HG02763 (cell line): ENCODE data around the gene PCBP3.

Source experiments
- ATAC-seq: cut with Tn5 transposase; IDR thresholded peaks from one replicate; pipeline ENCODE4 v1.9.1; 2021; ENCODE audit warnings: mild to moderate bottlenecking, moderate library complexity; ENCODE audit not compliant: unreplicated experiment

Gene PCBP3

DNA sequence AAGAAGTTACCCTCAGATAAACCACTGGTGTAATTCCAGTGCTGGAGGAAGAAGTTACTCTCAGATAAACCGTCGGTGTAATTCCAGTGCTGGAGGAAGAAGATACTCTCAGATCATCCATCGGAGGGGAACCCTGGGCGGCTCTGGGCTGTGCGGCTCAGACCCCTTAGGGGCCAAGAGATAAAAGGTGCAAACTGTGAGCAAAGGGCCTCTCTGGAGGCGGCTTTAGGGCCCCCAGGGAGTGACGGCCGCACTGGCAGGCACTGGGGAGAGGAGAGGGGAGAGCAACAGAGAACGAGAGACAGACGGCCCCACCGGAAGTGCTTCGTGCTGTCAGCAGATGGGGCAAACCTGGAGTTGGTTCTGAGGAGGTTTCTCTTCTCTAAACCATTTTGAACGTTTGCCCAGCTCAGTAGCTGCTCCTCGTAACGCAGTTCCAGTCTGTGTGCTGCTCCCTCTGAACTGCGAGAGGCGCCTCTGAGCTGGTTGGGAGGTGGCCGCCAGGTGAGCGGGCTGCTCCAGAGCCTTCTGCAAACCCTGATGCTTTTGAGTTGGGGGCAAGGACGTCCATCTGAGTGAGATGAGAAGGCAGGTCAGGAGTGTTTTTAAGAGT lies 275.4 kb downstream of the PCBP3 start:
- ATAC-seq = no peak

DNA sequence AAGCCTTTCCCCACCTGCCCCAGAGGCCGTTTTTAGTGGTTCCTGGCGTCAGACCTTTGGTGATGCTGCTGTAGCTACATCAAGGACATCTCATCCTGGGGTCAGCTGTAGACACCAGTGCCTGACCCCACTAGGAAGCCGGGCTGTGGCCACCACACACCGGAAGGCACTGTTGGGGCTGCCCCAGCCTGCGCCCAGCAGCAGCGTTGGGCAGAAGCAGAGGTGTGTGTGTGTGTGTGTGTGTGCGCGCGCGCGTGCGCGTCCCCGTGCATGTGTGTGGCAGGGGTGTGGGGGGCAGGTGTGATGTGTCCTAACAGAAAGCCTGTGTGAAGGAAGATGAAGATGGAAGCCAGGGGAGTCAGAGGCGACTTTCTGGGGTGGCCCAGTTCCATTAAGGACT lies 276.1 kb downstream of the PCBP3 start:
- ATAC-seq = no peak

DNA sequence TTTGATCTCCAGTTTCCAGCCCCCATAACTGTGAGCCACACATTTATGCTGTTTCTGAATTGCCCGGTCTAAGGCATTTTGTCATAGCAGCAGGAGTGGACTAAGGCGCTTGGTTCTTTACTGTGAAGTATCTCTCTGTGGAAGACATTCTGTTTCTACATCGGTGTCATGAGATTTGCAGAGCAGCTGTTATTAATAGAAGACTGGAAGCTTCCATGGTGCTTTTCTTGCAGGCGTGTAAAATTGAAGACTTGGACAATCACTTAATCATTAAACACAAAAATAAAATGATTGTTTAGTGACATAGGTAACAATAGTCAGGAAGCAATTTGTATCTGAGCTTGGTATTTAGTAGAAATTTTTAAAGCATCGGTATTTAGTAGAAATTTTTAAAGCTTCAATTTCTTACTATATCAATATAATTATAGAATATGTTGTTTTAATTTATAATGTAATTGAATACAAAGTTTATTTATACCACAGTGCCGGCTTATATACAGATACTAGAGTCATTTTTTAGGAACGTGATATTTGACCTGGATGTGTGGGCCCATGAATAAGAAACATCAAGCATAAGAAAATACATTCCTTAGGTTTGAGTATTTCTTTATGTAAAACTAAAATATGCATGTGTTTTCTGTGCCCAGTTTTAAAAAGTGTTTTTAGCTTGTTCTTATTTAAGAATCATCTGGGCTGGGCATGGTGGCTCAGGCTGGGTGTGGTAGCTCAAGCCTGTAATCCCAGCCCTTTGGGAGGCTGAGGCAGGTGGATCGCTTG lies 277.5 kb downstream of the PCBP3 start:
- ATAC-seq = no peak

DNA sequence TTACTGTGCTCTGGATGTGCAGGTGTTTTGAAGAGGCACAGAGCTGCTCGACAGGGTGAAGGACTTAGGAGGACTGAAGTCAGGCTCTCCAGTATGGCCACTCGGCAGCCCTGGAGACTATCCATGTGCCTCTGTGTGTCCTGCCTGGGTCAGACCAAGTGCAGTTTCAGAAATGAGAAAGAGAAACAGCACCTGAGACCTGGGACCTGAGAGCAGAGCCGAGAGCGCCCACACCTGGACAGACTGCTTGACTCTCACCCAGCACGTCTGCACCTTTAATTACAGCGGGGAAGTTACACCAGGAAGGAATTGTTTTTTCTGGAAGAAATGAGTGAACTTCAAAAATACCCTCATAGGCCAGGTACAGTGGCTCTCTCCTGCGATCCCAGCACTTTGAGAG lies 278.4 kb downstream of the PCBP3 start:
- ATAC-seq = no peak

DNA sequence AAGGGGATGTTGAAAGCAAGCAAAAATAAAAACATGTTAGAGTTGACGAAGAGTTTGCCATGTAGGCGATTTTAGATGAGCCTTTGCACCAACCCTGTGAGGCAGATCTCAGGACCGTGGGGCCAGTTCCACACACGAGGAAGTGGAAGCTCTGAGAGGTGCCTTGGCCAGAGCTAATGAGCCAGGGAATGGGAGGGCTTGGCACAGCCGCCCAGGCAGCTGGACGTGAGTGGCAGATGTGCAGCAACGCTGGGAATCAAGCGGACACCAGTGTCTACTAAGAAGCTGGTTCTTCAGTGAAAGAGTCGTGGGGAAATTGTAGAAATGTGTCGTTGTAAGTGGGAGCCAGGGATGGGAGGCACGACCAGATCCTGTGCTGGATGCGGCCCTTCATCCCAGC lies 279.1 kb downstream of the PCBP3 start:
- ATAC-seq = no peak

DNA sequence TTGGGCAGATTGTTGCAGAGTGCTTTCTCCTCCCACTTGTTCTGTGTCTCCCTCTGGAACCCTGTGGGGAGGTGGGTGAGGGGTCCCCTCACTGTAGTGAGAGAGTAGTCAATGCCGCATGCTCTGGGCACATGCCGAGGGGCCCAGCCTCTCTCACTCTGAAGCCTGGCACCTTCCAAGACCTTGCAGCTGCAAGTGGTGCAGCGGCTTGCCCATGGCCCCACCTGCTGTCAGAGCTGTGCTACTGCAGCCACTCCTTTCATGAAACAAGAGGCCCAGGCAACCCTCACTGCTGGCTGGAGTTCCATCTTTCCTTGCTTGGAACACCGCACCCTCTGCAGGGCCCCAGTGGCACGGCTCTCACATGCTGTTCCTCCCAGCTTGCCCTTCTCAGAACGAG lies 279.6 kb downstream of the PCBP3 start:
- ATAC-seq = no peak

DNA sequence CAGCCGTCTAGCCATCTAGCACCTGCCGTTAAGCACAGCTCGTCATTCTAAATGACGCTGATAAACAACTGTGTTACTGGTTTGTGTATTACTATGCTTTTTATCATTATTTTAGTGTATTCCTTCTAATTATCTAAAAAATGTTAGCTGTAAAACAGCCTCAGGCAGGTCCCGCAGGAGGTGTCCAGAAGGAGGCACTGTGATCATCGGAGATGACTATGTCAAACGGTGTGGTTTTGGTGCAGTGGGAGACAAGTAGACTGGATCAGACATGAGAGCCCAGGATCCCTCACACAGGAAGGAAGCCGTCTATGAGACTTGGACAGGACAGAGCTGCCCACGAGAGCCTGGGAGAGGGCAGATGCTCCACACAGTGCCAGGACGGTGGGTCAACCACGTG lies 282.8 kb downstream of the PCBP3 start:
- ATAC-seq = no peak

DNA sequence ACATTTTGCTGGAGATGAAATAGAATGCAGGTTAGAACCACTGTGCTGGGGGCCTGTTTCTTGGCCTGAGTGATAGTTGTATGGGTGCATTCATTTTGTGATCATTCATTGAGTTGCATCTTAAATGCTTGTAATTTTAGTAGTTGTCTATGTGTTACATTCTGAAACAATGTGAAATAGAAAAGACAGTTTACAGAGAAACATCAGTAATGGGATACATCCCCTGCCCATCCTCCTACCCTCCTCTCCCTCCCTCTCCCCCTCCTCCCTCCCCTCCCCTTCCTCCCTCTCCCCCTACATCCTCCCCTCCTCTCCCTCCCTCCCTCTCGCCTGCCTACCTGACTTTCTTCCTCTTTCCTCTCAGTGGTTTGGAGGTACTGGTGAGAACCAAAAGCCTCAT lies 283.5 kb downstream of the PCBP3 start:
- ATAC-seq = no peak

DNA sequence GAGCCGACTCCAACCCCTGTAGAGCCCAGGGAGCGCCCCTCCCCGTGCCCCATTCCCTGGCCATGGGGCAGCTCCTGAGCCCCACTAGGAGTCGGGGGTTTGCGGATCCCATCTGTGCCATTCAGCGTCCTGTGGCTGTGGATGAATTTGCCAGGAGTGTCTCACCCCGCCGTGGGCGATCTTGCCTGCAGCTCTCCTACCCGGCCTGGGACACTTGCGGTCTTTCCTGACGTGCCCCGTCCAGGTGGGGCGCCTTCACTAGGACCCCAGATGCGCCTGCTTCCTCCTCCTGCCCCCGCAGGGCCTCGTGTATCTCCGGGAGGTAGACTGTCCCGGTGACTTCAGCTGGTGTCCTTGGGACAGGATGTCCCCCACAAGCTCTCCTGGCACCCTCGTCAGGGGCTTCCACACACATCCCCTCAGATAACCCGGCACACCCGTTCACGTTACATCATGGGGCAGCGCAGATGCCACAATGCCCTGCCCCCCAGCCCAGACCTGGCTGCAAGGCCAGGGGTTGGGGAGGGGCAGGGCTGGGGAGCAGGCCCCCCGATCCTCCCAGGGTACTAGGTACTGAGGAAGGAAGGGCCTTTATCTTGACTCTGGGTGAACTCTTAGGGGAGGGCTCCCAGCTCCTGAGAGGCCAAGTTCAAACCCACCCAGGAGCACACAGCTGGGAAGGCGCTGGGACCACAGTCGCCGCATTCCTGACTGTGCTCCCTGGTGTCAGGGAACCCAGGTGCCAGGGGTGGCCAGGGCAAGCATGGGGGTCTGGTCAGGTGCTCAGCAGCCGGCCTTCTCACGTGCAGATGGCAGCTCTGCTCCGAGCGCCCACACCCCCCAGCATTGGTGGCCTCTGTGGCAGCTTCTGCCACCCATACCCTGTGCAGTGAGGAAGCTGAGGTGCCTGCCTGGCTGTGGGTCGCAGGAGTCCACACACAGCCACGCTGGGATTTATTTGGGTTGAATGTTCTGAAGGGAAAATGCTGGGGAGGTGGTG lies 284.6 kb downstream of the PCBP3 start:
- no peak for ATAC-seq

DNA sequence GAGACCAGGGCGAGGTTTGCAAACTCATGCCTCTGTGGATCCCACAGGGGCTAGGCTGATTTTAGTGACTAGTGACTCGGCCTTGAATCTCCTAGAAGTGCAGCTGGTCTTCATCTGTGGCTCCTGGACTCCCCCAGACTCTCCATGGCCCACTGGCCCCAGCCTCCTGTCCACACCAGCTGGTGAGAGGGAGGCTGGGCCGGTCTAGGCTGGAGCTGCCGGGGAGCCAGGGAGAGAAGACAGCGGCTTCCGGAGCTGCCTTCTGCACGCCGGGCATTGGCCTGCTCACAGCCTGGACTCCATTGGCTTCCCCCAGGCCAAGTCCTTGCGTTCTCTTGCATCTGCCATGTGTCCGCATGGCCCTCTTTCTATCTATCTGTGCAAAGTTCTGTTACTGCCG lies 285.9 kb downstream of the PCBP3 start:
- ATAC-seq = no peak

DNA sequence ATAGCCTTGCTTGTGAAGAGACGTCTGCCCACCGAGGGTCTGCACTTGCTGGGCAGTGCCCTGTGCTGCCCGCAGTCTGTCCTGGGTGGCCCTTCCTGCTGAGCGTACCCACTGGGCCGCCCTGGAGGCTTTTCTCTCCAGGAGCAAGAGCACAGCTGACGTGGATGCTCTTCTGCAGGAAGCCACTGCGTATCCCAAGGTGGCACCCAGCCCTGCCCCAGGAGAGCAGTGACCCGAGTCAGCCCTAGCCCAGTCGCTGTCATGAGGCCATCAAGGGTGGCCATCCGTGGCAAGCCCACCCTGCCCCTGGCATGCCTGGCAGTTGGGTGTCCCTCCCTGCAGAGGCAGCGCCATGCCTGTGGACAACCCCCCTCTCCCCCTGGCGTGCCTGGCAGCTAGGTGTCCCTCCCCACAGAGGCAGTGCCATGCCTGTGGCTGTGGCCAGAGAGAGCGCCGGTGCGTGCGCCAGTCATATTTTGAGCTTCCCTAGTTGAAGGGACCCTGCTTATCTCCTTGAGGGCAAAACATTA lies 286.8 kb downstream of the PCBP3 start:
- no peak for ATAC-seq

DNA sequence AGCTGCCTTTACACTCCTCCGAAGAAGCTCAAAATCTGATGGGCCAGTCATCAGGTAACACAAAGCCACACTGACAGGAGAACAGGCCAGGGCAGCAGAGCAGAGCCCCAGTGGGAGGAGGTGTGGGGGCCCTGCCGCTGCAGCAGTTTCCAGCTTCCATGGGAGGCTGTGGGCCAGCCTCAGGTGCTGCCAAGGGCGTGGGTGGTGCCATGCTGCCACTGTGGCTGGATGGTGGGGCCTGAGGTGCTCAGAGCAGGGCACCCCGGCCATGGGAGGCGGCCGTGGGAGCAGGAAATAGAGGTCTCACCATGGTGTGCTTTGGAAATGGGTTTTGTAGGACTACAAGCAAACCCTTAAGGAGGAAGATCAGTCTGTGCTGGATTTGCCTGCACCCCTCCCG lies 287.3 kb downstream of the PCBP3 start:
- no peak for ATAC-seq

DNA sequence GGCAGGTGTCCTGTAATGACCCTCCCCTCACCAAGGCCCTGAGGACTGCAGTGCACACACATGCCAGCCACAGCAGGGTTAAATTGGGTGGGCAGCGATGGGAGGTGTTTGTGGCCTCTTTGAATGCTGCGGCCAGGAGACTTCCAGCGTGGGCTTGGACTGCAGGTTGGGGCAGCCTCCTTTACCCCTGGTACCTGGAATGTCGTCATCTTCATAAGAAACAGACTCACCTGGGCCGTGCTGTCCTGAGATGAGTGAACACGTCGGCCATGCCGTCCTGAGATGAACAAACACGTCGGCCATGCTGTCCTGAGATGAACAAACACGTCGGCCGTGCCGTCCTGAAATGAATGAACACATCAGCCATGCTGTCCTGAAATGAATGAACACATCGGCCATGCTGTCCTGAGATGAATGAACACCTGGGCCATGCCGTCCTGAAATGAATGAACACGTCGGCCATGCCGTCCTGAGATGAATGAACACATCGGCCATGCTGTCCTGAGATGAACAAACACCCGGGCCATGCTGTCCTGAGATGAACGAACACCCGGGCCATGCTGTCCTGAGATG lies 288.0 kb downstream of the PCBP3 start:
- ATAC-seq = no peak

DNA sequence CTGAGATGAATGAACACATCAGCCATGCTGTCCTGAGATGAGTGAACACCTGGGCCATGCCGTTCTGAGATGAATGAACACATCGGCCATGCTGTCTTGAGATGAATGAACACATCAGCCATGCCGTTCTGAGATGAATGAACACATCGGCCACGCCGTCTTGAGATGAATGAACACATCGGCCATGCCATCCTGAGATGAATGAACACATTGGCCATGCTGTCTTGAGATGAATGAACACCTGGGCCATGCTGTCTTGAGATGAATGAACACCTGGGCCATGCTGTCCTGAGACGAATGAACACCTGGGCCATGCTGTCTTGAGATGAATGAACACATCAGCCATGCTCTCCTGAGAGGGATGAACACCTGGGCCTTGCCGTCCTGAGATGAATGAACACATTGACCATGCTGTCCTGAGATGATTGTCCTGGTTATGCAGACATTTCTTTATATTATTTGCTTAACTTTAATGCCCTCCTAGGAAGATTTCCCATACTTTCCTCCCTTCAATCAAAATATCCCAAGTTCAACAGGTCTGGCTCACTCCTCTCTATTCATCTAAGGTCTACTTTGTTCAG lies 289.5 kb downstream of the PCBP3 start:
- ATAC-seq = no peak

DNA sequence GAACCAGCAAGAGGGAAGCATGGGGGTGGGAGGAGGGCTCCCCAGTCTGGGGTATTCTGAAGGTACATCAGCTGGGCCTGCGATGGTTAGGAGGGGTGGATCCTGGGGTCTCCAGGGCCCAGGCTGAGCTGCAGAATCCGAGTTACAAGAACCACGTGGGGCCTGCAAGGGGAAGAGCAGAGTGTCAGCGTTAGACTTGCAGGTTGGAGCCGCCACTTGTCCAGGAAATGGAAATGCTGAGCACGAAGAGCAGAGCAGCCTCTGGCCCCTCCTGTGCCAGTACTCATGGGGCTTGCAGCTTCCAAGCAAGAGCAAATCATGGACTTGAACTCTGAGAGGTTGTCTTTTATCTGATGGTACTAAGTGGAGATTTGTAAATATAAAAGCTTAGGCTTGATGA lies 290.6 kb downstream of the PCBP3 start:
- no peak for ATAC-seq

DNA sequence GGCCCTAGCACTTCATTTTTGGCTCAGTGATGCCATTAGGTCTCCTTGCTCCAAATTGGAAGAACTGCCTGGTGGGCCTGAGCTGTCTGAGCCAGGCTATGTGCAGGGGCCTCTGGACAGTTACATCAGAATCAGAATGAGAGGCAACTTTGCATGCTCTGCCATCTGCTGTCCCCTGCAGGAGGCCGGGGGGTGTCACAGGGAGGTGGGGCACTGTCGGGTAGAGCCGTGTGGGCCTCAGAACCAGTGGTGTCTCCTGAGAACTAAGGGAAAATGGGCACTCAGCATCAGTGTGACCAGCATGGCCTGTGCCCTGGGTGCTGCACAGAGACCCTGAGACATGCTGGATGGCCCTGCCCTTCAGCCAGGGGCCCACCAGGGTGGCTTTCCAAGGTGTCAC lies 291.0 kb downstream of the PCBP3 start:
- ATAC-seq = no peak

DNA sequence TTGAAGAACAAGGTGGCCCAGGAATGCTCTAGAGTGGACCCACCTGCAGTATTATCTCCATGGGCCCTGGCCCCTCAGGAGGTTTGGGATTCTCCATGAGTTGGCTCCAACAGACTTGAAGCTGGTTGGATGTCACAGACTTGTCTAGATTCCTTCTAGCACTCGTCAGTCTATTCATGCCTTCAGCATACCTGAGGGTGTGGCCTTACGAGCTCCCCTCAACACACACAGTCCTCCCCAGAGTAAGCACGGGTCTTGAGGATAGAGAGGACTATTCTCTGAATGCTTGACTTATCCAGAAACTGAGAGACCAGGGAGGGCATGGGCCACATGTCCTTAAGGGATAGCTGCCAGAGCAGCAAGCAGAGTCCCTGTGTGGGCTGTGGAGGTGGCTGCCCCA lies 292.1 kb downstream of the PCBP3 start:
- no peak for ATAC-seq

DNA sequence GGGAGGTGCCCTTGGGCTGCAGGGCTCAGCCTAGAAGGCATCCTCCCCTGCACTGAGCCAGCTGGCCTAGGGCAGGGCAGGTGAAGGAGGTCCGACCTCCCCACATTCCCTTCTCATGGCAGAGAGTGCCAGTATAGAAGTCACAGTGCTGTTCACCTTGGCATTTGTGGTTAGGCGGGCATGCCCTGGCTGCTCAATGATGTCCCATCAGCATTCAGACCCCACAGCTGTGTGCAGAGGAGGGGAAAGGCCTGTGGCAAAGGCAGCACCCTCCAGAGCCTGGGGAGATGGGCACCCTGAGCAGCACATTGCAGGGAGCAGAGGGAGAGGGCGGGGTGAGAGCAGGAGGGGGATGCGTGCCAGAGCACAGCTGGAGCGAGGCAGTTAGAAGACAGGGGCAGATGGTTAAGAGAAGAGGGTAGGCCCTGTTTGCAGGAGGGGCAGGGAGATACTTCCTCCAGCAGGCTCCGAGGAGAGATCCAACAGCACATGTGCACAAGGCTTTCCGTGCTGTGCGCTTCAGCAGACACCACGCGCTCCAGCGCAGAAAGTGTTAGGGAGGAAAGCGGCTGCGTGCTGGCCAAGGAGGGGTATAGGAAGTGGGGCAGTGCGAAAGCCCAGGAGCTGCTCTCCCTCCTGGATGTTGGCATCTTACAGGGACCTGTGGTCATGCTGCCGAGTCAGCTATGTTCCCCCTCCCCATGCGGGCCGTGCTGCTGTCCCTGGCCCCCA lies 294.4 kb downstream of the PCBP3 start:
- ATAC-seq = no peak

DNA sequence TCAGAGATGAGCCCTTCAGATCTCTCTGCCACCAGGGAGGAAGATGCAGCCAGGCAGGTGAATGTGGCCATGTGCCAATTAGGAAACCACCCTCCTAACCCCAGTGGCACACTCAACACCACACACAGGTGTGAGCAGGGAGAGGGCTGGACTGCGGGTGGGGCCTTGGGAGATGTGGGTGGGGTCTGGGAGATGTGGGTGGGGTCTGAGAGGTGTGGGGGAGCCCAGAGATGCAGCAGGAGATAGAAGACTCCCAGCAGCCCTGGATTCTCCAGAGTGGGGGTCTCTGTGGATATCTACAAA lies 294.9 kb downstream of the PCBP3 start:
- ATAC-seq = no peak

DNA sequence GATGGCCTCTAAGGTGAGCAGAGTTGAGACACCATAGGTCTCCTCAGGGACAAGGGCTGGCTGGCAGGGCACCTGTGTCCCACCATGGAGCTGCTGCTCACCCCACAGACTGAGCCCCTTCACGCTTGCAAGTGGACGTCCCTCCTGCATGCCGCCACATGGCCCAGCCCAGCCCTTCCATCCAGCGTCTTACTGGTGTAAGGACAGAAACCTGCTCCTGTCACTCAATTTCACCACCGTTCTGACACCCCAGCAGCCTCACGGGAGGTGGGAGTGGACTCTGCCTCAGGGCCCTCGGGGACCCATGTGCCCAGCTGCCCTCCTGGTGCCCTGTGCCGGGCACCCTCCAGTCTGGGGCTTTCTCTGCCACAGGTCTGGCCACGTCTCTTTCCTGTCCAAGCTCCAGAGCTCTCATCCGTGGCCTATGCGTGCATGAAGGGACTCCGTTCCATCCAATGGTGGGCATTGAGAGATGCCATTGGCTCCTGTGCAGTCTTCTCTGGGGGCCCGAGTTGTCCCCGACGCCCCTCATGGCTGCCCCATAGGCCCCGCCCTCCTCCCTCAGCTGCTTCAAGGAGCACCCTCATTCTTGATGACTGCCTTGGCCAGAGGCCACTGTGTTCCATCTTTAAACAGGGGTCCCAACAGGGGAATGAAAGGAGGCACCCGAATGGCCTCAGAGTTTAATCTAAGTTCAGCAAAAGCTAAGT lies 295.4 kb downstream of the PCBP3 start:
- no peak for ATAC-seq
